CD4-positive, CD25-positive, alpha-beta regulatory T cell (primary cell): ENCODE measurements around the gene DUOX2. TPM values are rescaled to one million over a fixed set of nuclear protein-coding genes. Genes with fewer than 3 reads are reported as not detected.
A peak's percentile ranks its signal among the peaks of the same experiment; 100 is the strongest.

Experiments
- ATAC-seq, 2 donors: fragments of 150-1000 bp; cut with Tn5 transposase; one replicate each; pipeline ENCODE4 v1.10.0; 2021; ENCODE audit warnings: low read depth in 2 of 2, moderate number of reproducible peaks in 2 of 2, moderate library complexity in 1 of 2
- DNase-seq, 3 donors: peaks; one replicate each; pipeline versions ENCODE4 v3.0.0 to v3.0.0-alpha.2; 2012 to 2022; ENCODE audit warnings: mixed read lengths in 1 of 3
- H3K27ac ChIP-seq: one replicate; pipeline ENCODE4 v1.7.0; 2013; ENCODE audit warnings: mild to moderate bottlenecking, low read length; ENCODE audit not compliant: insufficient read depth, poor library complexity, severe bottlenecking
- H3K27me3 ChIP-seq: one replicate; pipeline ENCODE4 v1.7.0; 2013; ENCODE audit warnings: low read length; ENCODE audit not compliant: control insufficient read depth, insufficient read depth
- H3K36me3 ChIP-seq: one replicate; pipeline ENCODE4 v1.7.0; 2013; ENCODE audit warnings: mild to moderate bottlenecking, low read length, moderate library complexity; ENCODE audit not compliant: control insufficient read depth, insufficient read depth
- H3K4me1 ChIP-seq: 2 replicates; pipeline ENCODE4 v1.7.0; 2013; ENCODE audit warnings: mild to moderate bottlenecking, low read length; ENCODE audit not compliant: insufficient read depth, control insufficient read depth, poor library complexity, severe bottlenecking
- H3K4me3 ChIP-seq: one replicate; pipeline ENCODE4 v1.7.0; 2013; ENCODE audit warnings: low read depth, mild to moderate bottlenecking, low read length, moderate library complexity
- H3K9me3 ChIP-seq, 2 experiments: 1 replicate in 1 of 2; 2 replicates in 1 of 2; pipeline ENCODE4 v1.7.0; 2013; ENCODE audit warnings: low read length in 2 of 2, mild to moderate bottlenecking in 1 of 2, moderate library complexity in 1 of 2; ENCODE audit not compliant: control insufficient read depth in 2 of 2
- H3K27ac Mint-ChIP-seq, 3 donors: one replicate each; pipeline ENCODE4 v1.8.0; 2020 to 2022; ENCODE audit warnings: mild to moderate bottlenecking in 3 of 3, mixed read lengths in 3 of 3, moderate library complexity in 2 of 3
- H3K27me3 Mint-ChIP-seq: one replicate; pipeline ENCODE4 v1.8.0; 2022; ENCODE audit warnings: mild to moderate bottlenecking, mixed read lengths
- H3K36me3 Mint-ChIP-seq: one replicate; pipeline ENCODE4 v1.8.0; 2020; ENCODE audit warnings: mixed read lengths
- H3K4me1 Mint-ChIP-seq, 4 donors: one replicate each; pipeline ENCODE4 v1.8.0; 2020 to 2022; ENCODE audit warnings: mixed read lengths in 4 of 4, mild to moderate bottlenecking in 1 of 4
- H3K4me3 Mint-ChIP-seq, 4 donors: one replicate each; pipeline ENCODE4 v1.8.0; 2020 to 2022; ENCODE audit warnings: mild to moderate bottlenecking in 4 of 4, mixed read lengths in 4 of 4, moderate library complexity in 3 of 4
- H3K9me3 Mint-ChIP-seq, 7 donors: one replicate each; pipeline ENCODE4 v1.8.0; 2020 to 2022; ENCODE audit warnings: mixed read lengths in 7 of 7, mild to moderate bottlenecking in 3 of 7, moderate library complexity in 2 of 7
- polyA plus RNA-seq, 4 donors: library from polyadenylated mRNA; unstranded; fragments of 300-500 nt; fragmentation: Illumina TruSeq; gene quantifications; one replicate each; pipeline ENCODE4 v1.2.3, GENCODE V29; 2021
- total RNA-seq: library from RNA; stranded (reverse); gene quantifications from one replicate; pipeline ENCODE4 v1.2.3, GENCODE V29; 2022

DUOX2 gene
- total RNA-seq, result not detected
- not detected for polyA plus RNA-seq

- Mint-ChIP-seq H3K27ac (no peak within 1 kb of the TSS), H3K36me3 (no peaks in the 10 kb centered on the region), H3K27me3 (peaks cover 91% of the 10 kb centered on the region), H3K4me1 (peaks cover 4 to 54% (median 20%) of the 10 kb centered on the region in 4 donors), H3K9me3 (peaks cover 0 to 7% (median 0%) of the 10 kb centered on the region in 7 donors), H3K4me3 (peak within 1 kb of the TSS in 3 of 4 donors; percentile 3 to 57 (median 22))
- Histone ChIP-seq H3K9me3 (no peaks in the 10 kb centered on the region), H3K4me1 (peaks cover 43% of the 10 kb centered on the region), H3K27me3 (peaks cover 25% of the 10 kb centered on the region), H3K36me3 (no peaks in the 10 kb centered on the region), H3K4me3 (no peak within 1 kb of the TSS), H3K27ac (no peak within 1 kb of the TSS)
- DNase-seq, result no peak
- ATAC-seq, result no peak
Measured at GRCh38 chr15:45114076-45114750, at the start of gene DUOX2, which contains the start of gene DUOXA2. Gene DUOX2 (minus strand): TSS chr15:45114172. CDS start chr15:45113411, 761 bp downstream. Gene DUOXA2 (plus strand): TSS chr15:45114326. CDS start chr15:45114606, 280 bp downstream.

DNA sequence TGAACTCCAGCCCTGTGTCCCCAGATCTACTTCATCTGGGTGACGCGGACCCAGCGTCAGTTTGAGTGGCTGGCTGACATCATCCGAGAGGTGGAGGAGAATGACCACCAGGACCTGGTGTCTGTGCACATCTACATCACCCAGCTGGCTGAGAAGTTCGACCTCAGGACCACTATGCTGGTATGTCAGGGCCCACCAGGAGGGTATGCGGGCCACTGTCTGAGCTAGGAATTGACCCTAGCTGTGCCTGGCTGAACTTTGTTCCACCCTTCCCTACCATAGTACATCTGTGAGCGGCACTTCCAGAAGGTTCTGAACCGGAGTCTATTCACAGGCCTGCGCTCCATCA lies 49.5 kb upstream of the DUOX2 start:
- DNase-seq, result no peak
- H3K27ac Mint-ChIP-seq, result peak overlapping the region in 1 of 3 donors; percentile 15
- ATAC-seq, result no peak
- Histone ChIP-seq H3K4me3 (no peak overlapping the region), H3K4me1 (peaks cover 18% of the 10 kb centered on the region), H3K36me3 (no peaks in the 10 kb centered on the region), H3K9me3 (no peaks in the 10 kb centered on the region), H3K27me3 (no peaks in the 10 kb centered on the region), H3K27ac (no peak overlapping the region)
- H3K4me1 Mint-ChIP-seq, result peaks cover 0 to 43% (median 20%) of the 10 kb centered on the region in 4 donors
- no peaks in the 10 kb centered on the region for H3K9me3 Mint-ChIP-seq
- H3K36me3 Mint-ChIP-seq, result peaks cover 10% of the 10 kb centered on the region
- H3K4me3 Mint-ChIP-seq, result peak overlapping the region in 2 of 4 donors; percentile 34 to 82
- no peaks in the 10 kb centered on the region for H3K27me3 Mint-ChIP-seq

- H3K27ac ChIP-seq, result no peak overlapping the region
- no peaks in the 10 kb centered on the region for H3K36me3 ChIP-seq
- no peaks in the 10 kb centered on the region for H3K27me3 ChIP-seq
- peak; percentile 33 to 74 (median 47) for DNase-seq
- H3K9me3 ChIP-seq, result no peaks in the 10 kb centered on the region
- no peaks in the 10 kb centered on the region for H3K9me3 Mint-ChIP-seq
- H3K4me1 Mint-ChIP-seq, result peaks cover 0 to 43% (median 20%) of the 10 kb centered on the region in 4 donors
- H3K4me1 ChIP-seq, result peaks cover 18% of the 10 kb centered on the region
- peaks cover 10% of the 10 kb centered on the region for H3K36me3 Mint-ChIP-seq
- peak overlapping the region in 1 of 3 donors; percentile 15 for H3K27ac Mint-ChIP-seq
- no peaks in the 10 kb centered on the region for H3K27me3 Mint-ChIP-seq
- H3K4me3 ChIP-seq, result no peak overlapping the region
- peak; percentile 31 to 32 for ATAC-seq
- peak overlapping the region in 1 of 4 donors; percentile 20 for H3K4me3 Mint-ChIP-seq
Measured at GRCh38 chr15:45162771-45163507, 49.0 kb upstream of the DUOX2 start.

DNA sequence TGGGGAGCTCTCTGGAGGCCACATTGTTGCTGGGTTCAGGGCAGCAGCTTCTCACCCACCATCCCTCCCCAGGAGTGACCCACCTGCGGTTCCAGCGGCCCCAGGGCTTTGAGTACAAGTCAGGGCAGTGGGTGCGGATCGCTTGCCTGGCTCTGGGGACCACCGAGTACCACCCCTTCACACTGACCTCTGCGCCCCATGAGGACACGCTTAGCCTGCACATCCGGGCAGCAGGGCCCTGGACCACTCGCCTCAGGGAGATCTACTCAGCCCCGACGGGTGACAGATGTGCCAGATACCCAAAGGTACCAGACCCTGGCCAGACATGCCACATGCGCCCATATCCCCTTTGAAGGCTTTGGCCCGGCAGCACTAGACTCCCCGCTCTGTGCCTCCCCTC lies 47.7 kb upstream of the DUOX2 start:
- peaks cover 0 to 44% (median 22%) of the 10 kb centered on the region in 4 donors for H3K4me1 Mint-ChIP-seq
- H3K4me3 ChIP-seq, result no peak overlapping the region
- ATAC-seq (no peak), DNase-seq (no peak)
- peaks cover 13% of the 10 kb centered on the region for H3K4me1 ChIP-seq
- H3K36me3 Mint-ChIP-seq, result peaks cover 10% of the 10 kb centered on the region
- H3K36me3 ChIP-seq, result no peaks in the 10 kb centered on the region
- no peaks in the 10 kb centered on the region for H3K9me3 Mint-ChIP-seq
- H3K9me3 ChIP-seq, result no peaks in the 10 kb centered on the region
- H3K27me3 Mint-ChIP-seq, result no peaks in the 10 kb centered on the region
- no peak overlapping the region for H3K27ac ChIP-seq
- H3K27me3 ChIP-seq, result no peaks in the 10 kb centered on the region
- H3K4me3 Mint-ChIP-seq, result no peak overlapping the region
- H3K27ac Mint-ChIP-seq, result peak overlapping the region in 1 of 3 donors; percentile 15

GRCh38 chr15:45157974-45158373 lies 44.0 kb upstream of the DUOX2 start:
- Mint-ChIP-seq H3K36me3 (peaks cover 10% of the 10 kb centered on the region), H3K27ac (peak overlapping the region in 1 of 3 donors; percentile 25), H3K27me3 (no peaks in the 10 kb centered on the region), H3K4me3 (no peak overlapping the region), H3K9me3 (no peaks in the 10 kb centered on the region), H3K4me1 (peaks cover 0 to 25% (median 14%) of the 10 kb centered on the region in 4 donors)
- Histone ChIP-seq H3K4me1 (no peaks in the 10 kb centered on the region), H3K36me3 (no peaks in the 10 kb centered on the region), H3K4me3 (no peak overlapping the region), H3K27me3 (no peaks in the 10 kb centered on the region), H3K9me3 (no peaks in the 10 kb centered on the region), H3K27ac (no peak overlapping the region)
- no peak for DNase-seq
- no peak for ATAC-seq

- ATAC-seq, result no peak
- H3K4me3 ChIP-seq, result no peak overlapping the region
- H3K4me3 Mint-ChIP-seq, result no peak overlapping the region
- peak overlapping the region in 1 of 3 donors; percentile 20 for H3K27ac Mint-ChIP-seq
- H3K27ac ChIP-seq, result no peak overlapping the region
- H3K27me3 ChIP-seq, result no peaks in the 10 kb centered on the region
- no peaks in the 10 kb centered on the region for H3K27me3 Mint-ChIP-seq
- H3K36me3 Mint-ChIP-seq, result peaks cover 10% of the 10 kb centered on the region
- H3K9me3 ChIP-seq, result no peaks in the 10 kb centered on the region
- no peaks in the 10 kb centered on the region for H3K36me3 ChIP-seq
- H3K4me1 ChIP-seq, result no peaks in the 10 kb centered on the region
- DNase-seq, result no peak
- H3K4me1 Mint-ChIP-seq, result peaks cover 0 to 19% (median 13%) of the 10 kb centered on the region in 4 donors
- H3K9me3 Mint-ChIP-seq, result no peaks in the 10 kb centered on the region
Measured at GRCh38 chr15:45156744-45157455, 42.9 kb upstream of the DUOX2 start.

DNA sequence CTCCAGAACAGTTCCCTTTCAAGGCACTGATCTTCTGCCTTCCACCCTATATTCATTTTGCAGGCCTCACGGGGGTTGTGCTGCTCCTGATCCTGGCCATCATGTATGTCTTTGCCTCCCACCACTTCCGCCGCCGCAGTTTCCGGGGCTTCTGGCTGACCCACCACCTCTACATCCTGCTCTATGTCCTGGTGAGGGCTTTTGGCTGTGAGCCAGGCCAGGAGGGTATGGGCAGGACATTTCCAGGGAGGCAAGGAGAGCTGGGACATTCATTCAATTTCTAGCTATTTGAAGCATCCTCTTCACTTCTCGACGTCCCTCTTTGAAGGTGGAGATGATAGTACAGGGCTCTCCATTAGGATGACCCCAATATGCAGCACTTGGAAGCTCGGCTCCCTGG lies 41.8 kb upstream of the DUOX2 start:
- no peaks in the 10 kb centered on the region for H3K36me3 ChIP-seq
- H3K9me3 Mint-ChIP-seq, result no peaks in the 10 kb centered on the region
- no peaks in the 10 kb centered on the region for H3K4me1 ChIP-seq
- ATAC-seq (no peak), DNase-seq (no peak)
- no peak overlapping the region for H3K4me3 Mint-ChIP-seq
- H3K4me1 Mint-ChIP-seq, result peaks cover 0 to 18% (median 13%) of the 10 kb centered on the region in 4 donors
- no peaks in the 10 kb centered on the region for H3K27me3 Mint-ChIP-seq
- no peak overlapping the region for H3K4me3 ChIP-seq
- peaks cover 9% of the 10 kb centered on the region for H3K36me3 Mint-ChIP-seq
- H3K27ac ChIP-seq, result no peak overlapping the region
- H3K27ac Mint-ChIP-seq, result no peak overlapping the region
- H3K9me3 ChIP-seq, result no peaks in the 10 kb centered on the region
- H3K27me3 ChIP-seq, result no peaks in the 10 kb centered on the region
